K562 (cell line): ENCODE data around the gene CST6. TPM values are rescaled to one million over a fixed set of nuclear protein-coding genes. Genes with fewer than 3 reads are reported as not detected.

Experiments
- ATAC-seq: fragments of 200-7000 bp; cut with Tn5 transposase; 3 replicates; pipeline ENCODE4 v1.9.1; 2020; ENCODE audit warnings: moderate library complexity
- BruUV-seq: library from RNA; stranded (reverse); fragments of 400-500 nt; replicated peaks from 2 replicates; lab custom pipeline; 2021; lab: Mats Ljungman, UMichigan
- CTCF ChIA-PET: fragments of 300-600 bp; formaldehyde crosslinking; extraction: SDS; loops from one replicate; lab custom pipeline; 2021; ENCODE audit warnings: low intra/inter-chr PET ratio; lab: Yijun Ruan, JAX
- POLR2A ChIA-PET: fragments of 300-600, 350-650 bp; sonication (Branson Sonifier 250); formaldehyde crosslinking; extraction: SDS; loops from one replicate; lab custom pipeline; 2021; ENCODE audit warnings: antibody characterized with exemption, inconsistent platforms; lab: Yijun Ruan, JAX
- DNase-seq, 4 experiments: peaks; one replicate each; pipeline versions ENCODE4 v3.0.0 to v3.0.0-alpha.2; 2011 to 2018; ENCODE audit warnings: low spot score in 3 of 4, mixed read lengths in 3 of 4; ENCODE audit errors: extremely low read depth in 1 of 4
- FAIRE-seq: peaks from 2 replicates; lab custom pipeline; 2011; peaks lifted over from hg19 to GRCh38; lab: Jason Lieb, UNC
- H2AFZ ChIP-seq: 2 replicates; pipeline ENCODE4 v1.6.0; 2011; ENCODE audit warnings: low read depth, low read length, control low read depth, inconsistent platforms
- H3K27ac ChIP-seq: fragments of 200-600 bp; 3 replicates; pipeline ENCODE4 v1.8.0; 2011; ENCODE audit warnings: low read depth, mild to moderate bottlenecking, control low read depth, inconsistent platforms, low read length, moderate library complexity, mixed read lengths; ENCODE audit errors: extremely low read depth
- H3K27me3 ChIP-seq, 2 experiments: fragments of 300-600 bp in 1 of 2; 2 replicates in 1 of 2; 3 replicates in 1 of 2; pipeline versions ENCODE4 v1.6.0 to v1.8.0; 2011; ENCODE audit warnings: inconsistent platforms in 2 of 2, low read length in 2 of 2, mild to moderate bottlenecking in 1 of 2, mixed read lengths in 1 of 2, moderate library complexity in 1 of 2; ENCODE audit not compliant: control insufficient read depth in 2 of 2, insufficient read depth in 2 of 2
- H3K36me3 ChIP-seq: fragments of 300-600 bp; 3 replicates; pipeline ENCODE4 v1.8.0; 2011; ENCODE audit warnings: mild to moderate bottlenecking, low read length, inconsistent platforms; ENCODE audit not compliant: control insufficient read depth, insufficient read depth
- H3K4me1 ChIP-seq, 2 experiments: fragments of 200-600 bp in 1 of 2; replicated peaks in 1 of 2; 2 replicates in 1 of 2; 3 replicates in 1 of 2; pipeline versions ENCODE4 v1.5.1 to v1.8.0; 2011; ENCODE audit warnings: inconsistent platforms in 2 of 2, low read length in 2 of 2, mild to moderate bottlenecking in 1 of 2, mixed read lengths in 1 of 2, moderate library complexity in 1 of 2; ENCODE audit not compliant: control insufficient read depth in 2 of 2, insufficient read depth in 2 of 2
- H3K4me2 ChIP-seq: 2 replicates; pipeline ENCODE4 v1.6.1; 2011; ENCODE audit warnings: low read length, control low read depth, inconsistent platforms, mixed read lengths; ENCODE audit not compliant: insufficient read depth
- H3K4me3 ChIP-seq: fragments of 200-600 bp; sonication (generic), shearing (Covaris generic); 2 replicates; pipeline ENCODE4 v1.5.1; 2016; ENCODE audit warnings: control low read depth, inconsistent platforms
- H3K79me2 ChIP-seq: fragments of 200-600 bp; 3 replicates; pipeline ENCODE4 v1.8.0; 2011; ENCODE audit warnings: low read length, inconsistent platforms; ENCODE audit not compliant: control insufficient read depth, insufficient read depth
- H3K9ac ChIP-seq, 2 experiments: 2 replicates each; pipeline versions ENCODE4 v1.6.0 to v1.6.1; 2011; ENCODE audit warnings: low read depth in 2 of 2, low read length in 2 of 2, control low read depth in 1 of 2, inconsistent platforms in 1 of 2, mild to moderate bottlenecking in 1 of 2, mixed read lengths in 1 of 2; ENCODE audit not compliant: insufficient read depth in 1 of 2
- H3K9me1 ChIP-seq: one replicate; pipeline ENCODE4 v1.6.0; 2011; ENCODE audit warnings: inconsistent platforms, mild to moderate bottlenecking, low read length, moderate library complexity; ENCODE audit not compliant: control insufficient read depth, insufficient read depth
- H3K9me3 ChIP-seq: replicated peaks from 2 replicates; pipeline ENCODE4 v1.5.1; 2011; ENCODE audit warnings: low read depth, low read length, inconsistent platforms; ENCODE audit not compliant: control insufficient read depth, insufficient read depth
- H4K20me1 ChIP-seq: replicated peaks from 2 replicates; pipeline ENCODE4 v1.6.1; 2011; ENCODE audit warnings: low read length, inconsistent platforms, mixed read lengths; ENCODE audit not compliant: control insufficient read depth, insufficient read depth
- TEAD2 ChIP-seq: fragments of 450-650 bp; IDR thresholded peaks from 2 replicates; pipeline ENCODE4 v1.6.1; 2016; ENCODE audit warnings: missing genetic modification characterization, control low read depth, missing compliant biosample characterization
- ZBTB33 ChIP-seq: sonication (generic); formaldehyde crosslinking; IDR thresholded peaks from 2 replicates; pipeline ENCODE4 v1.8.1; 2023; ENCODE audit warnings: mild to moderate bottlenecking, missing genetic modification reagents
- ZBTB40 ChIP-seq, 2 experiments: fragments of 450-650 bp in 1 of 2; sonication (generic) in 1 of 2; formaldehyde crosslinking in 1 of 2; IDR thresholded peaks; 2 replicates each; pipeline versions ENCODE4 v1.7.1 to v1.9.0; 2016 to 2022; ENCODE audit warnings: inconsistent platforms in 1 of 2, mild to moderate bottlenecking in 1 of 2, missing genetic modification reagents in 1 of 2
- ZNF12 ChIP-seq: sonication (generic); formaldehyde crosslinking; IDR thresholded peaks from 2 replicates; pipeline ENCODE4 v1.4.0; 2020; ENCODE audit warnings: mild to moderate bottlenecking, missing genetic modification reagents
- ZNF121 ChIP-seq: sonication (generic); formaldehyde crosslinking; conservative IDR thresholded peaks from 2 replicates; pipeline ENCODE4 v1.8.0; 2022; ENCODE audit warnings: missing genetic modification reagents
- ZNF24 ChIP-seq: fragments of 450-650 bp; IDR thresholded peaks from 2 replicates; pipeline ENCODE4 v1.6.1; 2016
- ZNF316 ChIP-seq: fragments of 450-650 bp; IDR thresholded peaks from 2 replicates; pipeline ENCODE4 v1.6.1; 2016
- WGBS: fragments of 100-300 bp; shearing (Covaris generic); methylation state at CpG from one replicate; pipeline ENCODE4 v1.1.6; 2016; ENCODE audit warnings: low coverage, mixed read lengths; ENCODE audit not compliant: insufficient coverage; ENCODE audit errors: missing lambda C conversion rate; 5-methylcytosine and 5-hydroxymethylcytosine counted together
- in situ Hi-C: fragments of 300-500 bp; cut with MboI; formaldehyde crosslinking; loops from 4 replicates; pipeline ENCODE4 v1.15.0; 2018; ENCODE audit warnings: inconsistent platforms, mixed read lengths
- intact Hi-C: fragments of 100-400 bp; cut with micrococcal nuclease; formaldehyde crosslinking; loops from 2 replicates; pipeline ENCODE4 v1.14.2; 2022
- polyA plus RNA-seq, 8 experiments: library from polyadenylated mRNA; depleted of rRNA in 4 of 8; stranded (reverse) in 5 of 8; unstranded in 3 of 8; fragments of >200 nt; fragmentation: Nextera tagmentation in 2 of 8; fragmentation: Illumina TruSeq in 1 of 8; extraction: Ambion mirVana in 2 of 8; extraction: Trizol in 1 of 8; gene quantifications; 2 replicates each; pipeline versions ENCODE4 v1.2.1 to v1.2.3, GENCODE V29; 2011 to 2014; ENCODE audit warnings: inconsistent platforms in 1 of 8, missing spikeins in 1 of 8
- total RNA-seq, 7 experiments: library from RNA; depleted of rRNA in 6 of 7; stranded (reverse); fragments of >200 nt in 6 of 7; fragmentation: Illumina TruSeq in 2 of 7; extraction: Trizol in 2 of 7; gene quantifications; 2 replicates each; pipeline versions ENCODE4 v1.2.1 to v1.2.3, GENCODE V29; 2011 to 2021; ENCODE audit warnings: low replicate concordance in 1 of 7

Gene CST6
- total and polyA plus RNA-seq, 9 of the 15 experiments (the other 6 are each of a cell fraction or from before 2014, with no cell fraction given): not detected

GRCh38 chr11:66011785-66012303 lies at the start of gene CST6 (continued):
- peak; percentile 93 for TF ChIP-seq ZBTB33 (CRISPR knock-in tag)

- no TSS peak for BruUV-seq
- ChIA-PET CTCF (no interaction called here), POLR2A (interaction anchor here (0.6 to 2.6 kb wide), 9 partner anchors 9 to 483 kb away, joined by 3 to 17 read pairs (median 4); partner anchors contain the start of genes CCDC85B and FOSL1)
- peaks cover 12 to 43% of the 10 kb centered on the region in 2 experiments; a peak in 4 of 5 replicates for H3K4me1 ChIP-seq
- in situ Hi-C loops (no loop called here), intact Hi-C loops (no loop called here)
- FAIRE-seq: no peak
- H3K27me3 ChIP-seq: no peaks in the 10 kb centered on the region
- TF ChIP-seq ZNF12 (CRISPR knock-in tag) (no peak), ZBTB40 (IDR thresholded peaks at IDR 0.05) (no peak), ZBTB40 (CRISPR knock-in tag; IDR thresholded peaks at IDR 0.05) (no peak), ZNF24 (0 out of 2 replicates have a peak, but pooled peaks have one; percentile 28), ZNF121 (CRISPR knock-in tag) (peak; percentile 58), TEAD2 (tag) (no peak), ZNF316 (0 out of 2 replicates have a peak, but pooled peaks have one; percentile 20)
- 3% methylated on average over 8 of the region's 13 CpGs for WGBS
- no peak overlapping the region for H2AFZ ChIP-seq
- peaks cover 39% of the 10 kb centered on the region; the same call in 2 of the 3 replicates for H3K36me3 ChIP-seq
- no peaks in the 10 kb centered on the region for H3K9me3 ChIP-seq
- H3K4me3 ChIP-seq: peak overlapping the region; percentile 100
- H4K20me1 ChIP-seq: 0 out of 2 replicates have a peak, but pooled peaks cover 2% of the 10 kb centered on the region
- peak overlapping the region; percentile 96 to 98 for H3K9ac ChIP-seq
- H3K27ac ChIP-seq: peak overlapping the region; percentile 96
- H3K4me2 ChIP-seq: peak overlapping the region; percentile 98
- peaks cover 3% of the 10 kb centered on the region for H3K9me1 ChIP-seq
- peaks cover 35% of the 10 kb centered on the region for H3K79me2 ChIP-seq
- DNase-seq: no peak
- peak; percentile 17 for ATAC-seq
Observed at GRCh38 chr11:65962141-65962564, 49.7 kb upstream of the CST6 start.
